Immature natural killer cell (primary cell): ENCODE data around the gene PDE6A. TPM values are rescaled to one million over a fixed set of nuclear protein-coding genes. Genes with fewer than 3 reads are reported as not detected.

Experiments used
- DNase-seq, 3 donors: peaks; one replicate each; pipeline ENCODE4 v3.0.0; 2022; ENCODE audit warnings: mixed read lengths in 1 of 3
- H3K27ac Mint-ChIP-seq, 6 donors: one replicate each; pipeline ENCODE4 v1.8.0; 2020; ENCODE audit warnings: mixed read lengths in 6 of 6, mild to moderate bottlenecking in 5 of 6, inconsistent platforms in 4 of 6, moderate library complexity in 3 of 6
- H3K27me3 Mint-ChIP-seq, 3 donors: one replicate each; pipeline ENCODE4 v1.8.0; 2020 to 2021; ENCODE audit warnings: low read depth in 3 of 3, mild to moderate bottlenecking in 3 of 3, mixed read lengths in 3 of 3, moderate library complexity in 3 of 3, inconsistent platforms in 1 of 3
- H3K36me3 Mint-ChIP-seq, 3 donors: one replicate each; pipeline ENCODE4 v1.8.0; 2020; ENCODE audit warnings: mixed read lengths in 3 of 3, inconsistent platforms in 2 of 3, mild to moderate bottlenecking in 2 of 3
- H3K4me1 Mint-ChIP-seq, 2 donors: one replicate each; pipeline ENCODE4 v1.8.0; 2020; ENCODE audit warnings: inconsistent platforms in 2 of 2, mild to moderate bottlenecking in 2 of 2, mixed read lengths in 2 of 2, moderate library complexity in 1 of 2
- H3K4me3 Mint-ChIP-seq, 5 donors: one replicate each; pipeline ENCODE4 v1.8.0; 2020; ENCODE audit warnings: mild to moderate bottlenecking in 5 of 5, mixed read lengths in 5 of 5, inconsistent platforms in 3 of 5, moderate library complexity in 3 of 5
- H3K9me3 Mint-ChIP-seq, 6 donors: one replicate each; pipeline ENCODE4 v1.8.0; 2020; ENCODE audit warnings: mild to moderate bottlenecking in 6 of 6, mixed read lengths in 6 of 6, inconsistent platforms in 4 of 6, moderate library complexity in 3 of 6
- polyA plus RNA-seq, 3 donors: library from polyadenylated mRNA; unstranded; fragments of 300-500 nt; fragmentation: Illumina TruSeq; gene quantifications; one replicate each; pipeline ENCODE4 v1.2.3, GENCODE V29; 2021

The PDE6A gene
- polyA plus RNA-seq, 3 donors from 2014 or later, result not detected

GRCh38 chr5:149942199-149942598 lies 2.4 kb downstream of the PDE6A start:
- H3K4me3 Mint-ChIP-seq, result no peak overlapping the region
- no peak for DNase-seq
- no peaks in the 10 kb centered on the region for H3K36me3 Mint-ChIP-seq
- H3K27me3 Mint-ChIP-seq, result peaks cover 0 to 2% (median 0%) of the 10 kb centered on the region in 3 donors
- H3K4me1 Mint-ChIP-seq, result no peaks in the 10 kb centered on the region
- no peak overlapping the region for H3K27ac Mint-ChIP-seq
- H3K9me3 Mint-ChIP-seq, result no peaks in the 10 kb centered on the region

GRCh38 chr5:149941795-149942194 lies 2.8 kb downstream of the PDE6A start:
- Mint-ChIP-seq H3K27ac (no peak overlapping the region), H3K27me3 (peaks cover 0 to 2% (median 2%) of the 10 kb centered on the region in 3 donors), H3K4me3 (no peak overlapping the region), H3K9me3 (no peaks in the 10 kb centered on the region), H3K4me1 (no peaks in the 10 kb centered on the region), H3K36me3 (no peaks in the 10 kb centered on the region)
- no peak for DNase-seq

- Mint-ChIP-seq H3K27ac (no peak overlapping the region), H3K4me1 (no peaks in the 10 kb centered on the region), H3K27me3 (peaks cover under 1 to 2% (median 2%) of the 10 kb centered on the region in 3 donors), H3K4me3 (no peak overlapping the region), H3K36me3 (no peaks in the 10 kb centered on the region), H3K9me3 (no peaks in the 10 kb centered on the region)
- DNase-seq, result no peak
These were observed 3.5 kb downstream of the PDE6A start for GRCh38 chr5:149940941-149941644.

GRCh38 chr5:149940077-149940574 lies 4.5 kb downstream of the PDE6A start:
- no peak for DNase-seq
- Mint-ChIP-seq H3K27ac (no peak overlapping the region), H3K36me3 (no peaks in the 10 kb centered on the region), H3K27me3 (peaks cover 2 to 5% (median 3%) of the 10 kb centered on the region in 3 donors), H3K4me3 (no peak overlapping the region), H3K9me3 (no peaks in the 10 kb centered on the region), H3K4me1 (no peaks in the 10 kb centered on the region)

GRCh38 chr5:149939546-149939945 lies 5.0 kb downstream of the PDE6A start:
- H3K27ac Mint-ChIP-seq, result no peak overlapping the region
- no peaks in the 10 kb centered on the region for H3K4me1 Mint-ChIP-seq
- H3K27me3 Mint-ChIP-seq, result peaks cover 2 to 8% (median 5%) of the 10 kb centered on the region in 3 donors
- no peak overlapping the region for H3K4me3 Mint-ChIP-seq
- no peaks in the 10 kb centered on the region for H3K36me3 Mint-ChIP-seq
- H3K9me3 Mint-ChIP-seq, result no peaks in the 10 kb centered on the region
- DNase-seq, result no peak

- Mint-ChIP-seq H3K9me3 (no peaks in the 10 kb centered on the region), H3K27ac (no peak overlapping the region), H3K4me3 (no peak overlapping the region), H3K4me1 (no peaks in the 10 kb centered on the region), H3K27me3 (peaks cover 2 to 8% (median 5%) of the 10 kb centered on the region in 3 donors), H3K36me3 (no peaks in the 10 kb centered on the region)
- no peak for DNase-seq
These were observed 5.7 kb downstream of the PDE6A start for GRCh38 chr5:149938791-149939358.

- Mint-ChIP-seq H3K27ac (no peak overlapping the region), H3K36me3 (no peaks in the 10 kb centered on the region)
- DNase-seq, result no peak
These were observed 6.3 kb downstream of the PDE6A start for GRCh38 chr5:149938279-149938678.

GRCh38 chr5:149937610-149938009 lies 7.0 kb downstream of the PDE6A start:
- Mint-ChIP-seq H3K9me3 (no peaks in the 10 kb centered on the region), H3K4me3 (no peak overlapping the region), H3K36me3 (no peaks in the 10 kb centered on the region), H3K27me3 (peaks cover 2 to 8% (median 5%) of the 10 kb centered on the region in 3 donors), H3K27ac (no peak overlapping the region), H3K4me1 (no peaks in the 10 kb centered on the region)
- no peak for DNase-seq

More at GRCh38 chr5:149938279-149938678, 6.3 kb downstream of the PDE6A start:
- Mint-ChIP-seq H3K27me3 (peaks cover 2 to 8% (median 5%) of the 10 kb centered on the region in 3 donors), H3K4me3 (no peak overlapping the region), H3K9me3 (no peaks in the 10 kb centered on the region), H3K4me1 (no peaks in the 10 kb centered on the region)

GRCh38 chr5:149936700-149937091 lies 7.9 kb downstream of the PDE6A start:
- H3K27me3 Mint-ChIP-seq, result peaks cover 2 to 7% (median 6%) of the 10 kb centered on the region in 3 donors
- H3K27ac Mint-ChIP-seq, result no peak overlapping the region
- no peaks in the 10 kb centered on the region for H3K36me3 Mint-ChIP-seq
- no peaks in the 10 kb centered on the region for H3K4me1 Mint-ChIP-seq
- DNase-seq, result no peak
- no peaks in the 10 kb centered on the region for H3K9me3 Mint-ChIP-seq
- no peak overlapping the region for H3K4me3 Mint-ChIP-seq

GRCh38 chr5:149936044-149936699 lies 8.4 kb downstream of the PDE6A start:
- H3K27ac Mint-ChIP-seq, result no peak overlapping the region
- H3K9me3 Mint-ChIP-seq, result no peaks in the 10 kb centered on the region
- no peaks in the 10 kb centered on the region for H3K36me3 Mint-ChIP-seq
- no peak for DNase-seq
- H3K4me1 Mint-ChIP-seq, result no peaks in the 10 kb centered on the region
- peaks cover 2 to 9% (median 6%) of the 10 kb centered on the region in 3 donors for H3K27me3 Mint-ChIP-seq
- H3K4me3 Mint-ChIP-seq, result no peak overlapping the region

- Mint-ChIP-seq H3K36me3 (no peaks in the 10 kb centered on the region), H3K27ac (no peak overlapping the region), H3K9me3 (no peaks in the 10 kb centered on the region), H3K4me3 (no peak overlapping the region), H3K4me1 (no peaks in the 10 kb centered on the region), H3K27me3 (peaks cover 2 to 13% (median 6%) of the 10 kb centered on the region in 3 donors)
- DNase-seq, result no peak
These were observed 9.1 kb downstream of the PDE6A start for GRCh38 chr5:149935431-149935901.

- DNase-seq, result no peak
- Mint-ChIP-seq H3K27ac (no peak overlapping the region), H3K9me3 (no peaks in the 10 kb centered on the region), H3K27me3 (peaks cover 2 to 15% (median 6%) of the 10 kb centered on the region in 3 donors), H3K36me3 (no peaks in the 10 kb centered on the region), H3K4me3 (no peak overlapping the region), H3K4me1 (no peaks in the 10 kb centered on the region)
These were observed 11.9 kb downstream of the PDE6A start for GRCh38 chr5:149932445-149933350.

- Mint-ChIP-seq H3K4me3 (no peak overlapping the region), H3K36me3 (no peaks in the 10 kb centered on the region), H3K9me3 (no peaks in the 10 kb centered on the region), H3K4me1 (no peaks in the 10 kb centered on the region), H3K27me3 (peaks cover 3 to 15% (median 6%) of the 10 kb centered on the region in 3 donors), H3K27ac (no peak overlapping the region)
- DNase-seq, result no peak
These were observed 12.6 kb downstream of the PDE6A start for GRCh38 chr5:149931992-149932436.
